Measurements from ENCODE around the gene KIAA1328.
"Not testable (repeated sequence)": the region's sequence is repeated elsewhere in the genome, so short reads cannot be mapped to it uniquely, and the experiment has no call there.

The KIAA1328 gene

DNA sequence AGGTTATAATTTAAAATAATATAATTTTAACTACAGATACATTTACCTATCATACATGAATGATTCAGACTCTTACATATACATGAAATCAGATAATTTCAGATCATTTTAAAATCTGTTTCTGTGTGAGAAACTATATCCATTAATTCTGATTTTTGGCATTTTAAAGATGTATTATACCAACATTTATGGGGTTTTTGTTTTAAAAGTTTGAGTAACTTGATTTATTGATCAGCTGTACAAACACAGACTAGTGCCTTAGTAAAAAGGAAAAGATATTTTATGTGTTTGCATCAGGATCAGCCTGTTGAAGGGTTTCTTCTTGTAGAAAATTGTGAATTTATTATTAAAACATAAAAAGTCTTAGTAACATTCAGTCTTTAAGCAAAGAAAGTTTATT lies 59.9 kb downstream of the KIAA1328 start:
- no peak for DNase-seq

DNA sequence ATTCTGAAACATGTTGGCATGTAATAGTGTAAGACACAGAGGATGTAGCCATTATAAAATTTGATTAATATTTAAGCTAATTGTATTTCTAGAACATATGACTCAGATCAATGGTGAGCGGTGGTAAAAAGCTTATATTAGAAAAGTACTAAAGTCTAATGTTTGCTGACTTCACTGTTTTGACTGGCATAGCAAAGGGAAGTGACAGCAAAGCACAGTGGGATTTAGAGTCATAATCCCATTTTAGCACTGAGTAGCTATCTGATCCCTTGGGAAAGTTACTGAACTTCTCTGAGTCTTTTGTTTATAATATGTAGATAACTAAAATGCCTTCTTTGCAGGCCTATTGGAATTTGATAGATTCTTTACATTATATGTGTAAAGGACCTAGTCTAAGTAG lies 60.4 kb downstream of the KIAA1328 start:
- DNase-seq = no peak

- DNase-seq = no peak
These were observed 60.8 kb downstream of the KIAA1328 start for GRCh38 chr18:36889742-36890141.

GRCh38 chr18:36890598-36890997 lies 61.7 kb downstream of the KIAA1328 start:
- no peak for DNase-seq

- DNase-seq = no peak
These were observed 64.3 kb downstream of the KIAA1328 start for GRCh38 chr18:36893227-36893626.

GRCh38 chr18:36895606-36896005 lies 66.7 kb downstream of the KIAA1328 start:
- no peak for DNase-seq

DNA sequence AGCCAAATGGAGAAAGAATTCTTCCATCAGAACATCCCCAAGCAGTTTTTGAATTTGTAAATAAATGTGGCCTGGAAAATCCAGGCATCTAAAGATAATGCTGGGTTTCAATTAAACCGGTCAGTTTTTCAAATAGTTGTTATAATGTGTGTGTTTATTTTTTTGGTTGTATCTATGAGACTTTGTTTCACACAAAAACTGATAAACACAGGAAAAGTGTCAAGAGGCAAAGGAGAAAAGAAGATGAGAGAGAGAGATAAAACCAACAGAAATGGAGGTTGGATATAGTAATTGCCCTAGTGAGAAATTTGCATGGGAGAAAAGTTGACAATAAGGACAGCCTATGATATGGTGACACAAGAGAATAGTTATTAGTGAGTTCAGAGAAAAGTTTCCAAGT lies 68.3 kb downstream of the KIAA1328 start:
- DNase-seq = no peak

DNA sequence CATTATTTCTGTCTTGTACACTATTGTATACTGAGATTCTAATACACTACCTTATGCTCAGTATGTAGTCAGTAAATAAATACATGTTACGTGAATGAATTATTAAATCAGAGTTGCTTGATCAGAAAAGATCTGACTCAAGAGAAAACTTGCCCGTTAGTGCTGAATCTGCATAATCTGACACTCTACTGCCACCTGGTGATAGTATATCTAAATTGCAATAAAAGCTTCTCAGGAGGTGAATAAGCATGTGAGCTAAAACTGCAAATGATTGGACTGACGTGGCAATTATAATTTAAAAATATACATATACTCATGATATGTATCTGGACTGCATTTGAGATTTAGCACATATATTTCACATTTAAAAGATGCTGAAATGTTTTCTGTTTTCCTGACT lies 70.4 kb downstream of the KIAA1328 start:
- DNase-seq = no peak

DNA sequence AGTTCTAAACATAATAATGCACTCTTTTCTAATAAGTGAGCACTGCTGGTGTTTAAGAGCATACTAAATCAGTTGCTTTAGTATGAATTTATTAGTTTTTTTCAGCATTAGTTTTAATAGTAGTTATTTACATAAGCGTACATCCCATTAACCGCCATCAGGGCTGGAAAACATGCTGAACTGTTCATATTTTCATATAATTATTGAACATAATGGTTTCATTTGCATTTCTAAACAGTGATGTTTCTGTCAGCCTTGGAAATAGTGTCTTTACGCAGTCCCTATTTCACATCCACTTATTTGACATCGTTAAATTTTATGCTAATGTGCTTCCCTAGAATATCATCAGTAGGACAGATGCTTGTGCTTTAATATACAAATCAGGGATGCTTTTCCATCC lies 71.5 kb downstream of the KIAA1328 start:
- no peak for DNase-seq

DNA sequence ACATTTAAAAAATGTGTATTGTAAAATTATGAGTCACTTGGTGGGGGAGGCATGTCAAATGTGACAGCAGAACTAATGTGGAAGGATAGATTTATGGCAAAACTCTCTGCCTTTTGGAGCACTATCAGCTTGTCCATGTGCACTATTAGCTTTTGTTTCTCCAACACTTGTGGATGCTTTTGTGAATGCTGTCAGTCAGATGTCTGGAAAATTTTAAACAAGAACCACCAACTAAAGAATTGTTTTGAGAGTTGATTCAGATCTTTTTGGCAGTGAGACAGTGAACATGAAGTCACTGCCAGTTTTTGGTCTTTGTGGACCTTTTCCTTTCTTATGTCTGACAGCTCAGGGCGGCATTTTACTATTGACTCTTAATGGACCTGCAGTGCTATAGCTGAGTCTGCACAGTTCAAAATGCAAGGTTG lies 72.4 kb downstream of the KIAA1328 start:
- no peak for DNase-seq

DNA sequence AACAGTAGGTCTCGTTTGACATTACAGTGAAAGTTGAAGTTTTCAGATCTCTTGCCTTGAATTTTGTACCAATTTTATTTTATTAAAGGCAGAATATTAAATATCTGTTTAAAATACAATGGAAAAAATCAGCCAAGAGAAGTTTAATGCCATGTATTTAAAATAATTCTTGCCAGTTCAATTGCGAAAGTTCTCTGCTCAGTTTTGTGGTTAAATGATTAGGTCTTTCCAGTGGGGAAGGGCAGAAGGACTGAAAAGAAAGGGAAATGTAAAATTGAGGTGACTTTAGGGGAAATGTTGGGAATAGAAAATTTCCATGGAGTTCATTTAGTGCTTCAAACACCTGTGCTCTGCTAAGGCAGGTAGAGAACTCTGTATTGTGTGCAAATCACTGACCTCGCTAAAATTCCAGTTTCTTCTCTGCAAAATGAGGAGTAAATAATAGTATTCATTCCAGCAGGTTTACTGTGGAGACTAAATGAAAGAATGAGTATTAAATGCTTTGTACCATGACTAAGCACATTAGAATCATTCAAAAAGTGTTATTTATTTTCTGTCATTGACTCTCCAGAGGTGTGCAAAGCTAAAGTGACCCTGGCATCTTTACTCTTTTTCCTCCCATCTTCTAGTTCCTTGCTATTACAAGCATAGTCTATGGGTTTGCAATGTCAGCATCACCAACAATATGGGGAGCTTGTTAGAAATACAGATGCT lies 74.4 kb downstream of the KIAA1328 start:
- no peak for DNase-seq

GRCh38 chr18:36905571-36905970 lies 76.6 kb downstream of the KIAA1328 start:
- no peak for DNase-seq

DNA sequence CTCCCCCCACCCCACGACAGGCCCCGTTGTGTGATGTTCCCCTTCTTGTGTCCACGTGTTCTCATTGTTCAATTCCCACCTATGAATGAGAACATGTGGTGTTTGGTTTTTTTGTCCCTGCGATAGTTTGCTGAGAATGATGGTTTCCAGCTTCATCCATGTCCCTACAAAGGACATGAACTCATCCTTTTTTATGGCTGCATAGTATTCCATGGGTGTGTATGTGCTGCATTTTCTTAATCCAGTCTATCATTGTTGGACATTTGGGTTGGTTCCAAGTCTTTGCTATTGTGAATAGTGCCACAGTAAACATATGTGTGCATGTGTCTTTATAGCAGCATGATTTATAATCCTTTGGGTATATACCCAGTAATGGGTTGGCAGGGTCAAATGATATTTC lies 80.4 kb downstream of the KIAA1328 start:
- not testable (repeated sequence) for DNase-seq

DNA sequence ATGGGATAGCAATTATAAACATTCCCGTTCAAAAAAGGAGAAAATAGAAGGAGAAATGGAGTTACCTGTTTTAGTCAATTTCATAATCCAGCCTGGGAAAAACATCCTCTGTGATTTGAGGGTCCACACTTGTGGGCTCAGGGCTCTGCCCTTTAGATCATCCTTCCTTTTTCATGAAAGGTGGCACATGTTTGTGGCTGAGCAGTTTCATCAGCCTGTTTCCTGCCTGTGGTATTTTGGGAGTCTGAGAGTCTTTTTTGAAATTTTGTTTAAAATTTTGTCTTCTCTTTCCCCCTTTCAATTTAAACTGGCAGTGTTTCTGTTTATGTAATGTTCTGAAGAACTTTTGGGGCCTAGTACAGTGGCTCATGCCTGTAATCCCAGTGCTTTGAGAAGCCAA lies 84.0 kb downstream of the KIAA1328 start:
- no peak for DNase-seq

- no peak for DNase-seq
These were observed 89.0 kb downstream of the KIAA1328 start for GRCh38 chr18:36917907-36918306.

DNA sequence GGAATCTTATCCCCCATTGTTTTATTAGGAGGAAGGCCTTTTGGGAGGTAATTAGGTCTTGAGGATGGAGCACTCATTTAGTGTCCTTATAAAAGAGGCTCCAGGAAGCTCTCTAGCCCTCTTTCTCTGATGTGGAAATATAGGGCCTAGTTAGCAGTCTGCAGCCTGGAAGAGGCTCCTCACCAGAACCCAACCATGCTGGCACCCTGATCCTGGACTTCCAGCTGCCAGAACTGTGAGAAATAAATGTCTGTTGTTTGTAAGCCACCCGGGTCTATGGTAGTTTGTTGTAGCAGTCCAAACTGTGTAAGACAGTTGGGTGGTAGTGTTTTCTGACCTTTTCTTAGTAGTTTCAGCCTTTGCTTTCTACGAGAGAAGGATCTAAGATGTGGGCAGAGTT lies 100.7 kb downstream of the KIAA1328 start:
- DNase-seq = no peak

DNA sequence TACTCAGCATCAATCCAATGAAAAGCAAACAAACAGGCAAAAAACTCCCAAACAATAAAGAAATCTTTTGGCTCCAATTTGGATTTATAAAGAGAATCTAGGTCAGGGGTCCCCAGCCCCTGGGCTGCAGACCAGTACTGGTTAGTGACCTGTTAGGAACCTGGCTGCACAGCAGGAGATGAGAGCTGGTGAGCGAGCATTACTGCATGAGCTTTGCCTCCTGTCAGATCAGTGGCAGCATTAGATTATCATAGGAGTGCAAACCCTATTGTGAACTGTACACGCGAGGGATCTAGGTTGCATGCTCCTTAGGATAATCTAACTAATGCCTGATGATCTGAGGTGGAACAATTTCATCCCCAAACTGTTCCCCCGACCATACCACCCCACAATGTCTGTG lies 102.2 kb downstream of the KIAA1328 start:
- DNase-seq = no peak

GRCh38 chr18:36933552-36933951 lies 104.6 kb downstream of the KIAA1328 start:
- no peak for DNase-seq

DNA sequence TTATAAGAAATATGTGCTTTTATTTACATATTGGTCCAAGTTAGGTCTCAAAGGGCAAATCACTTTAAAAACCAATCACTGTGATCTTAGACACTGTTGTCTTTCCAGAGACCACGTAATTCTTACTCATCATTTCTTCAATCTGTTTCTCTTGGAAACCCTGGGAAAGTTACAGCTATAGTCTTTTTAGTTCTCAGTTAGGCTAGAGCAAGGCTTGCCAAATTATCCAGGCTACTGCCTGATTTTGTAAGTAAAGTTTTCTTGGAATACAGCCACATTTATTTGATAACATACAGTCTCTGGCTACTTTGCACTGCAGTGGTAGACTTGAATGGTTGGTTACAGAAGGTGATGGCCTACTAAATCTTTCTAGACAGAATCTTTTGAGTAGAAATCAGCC lies 106.0 kb downstream of the KIAA1328 start:
- no peak for DNase-seq

DNA sequence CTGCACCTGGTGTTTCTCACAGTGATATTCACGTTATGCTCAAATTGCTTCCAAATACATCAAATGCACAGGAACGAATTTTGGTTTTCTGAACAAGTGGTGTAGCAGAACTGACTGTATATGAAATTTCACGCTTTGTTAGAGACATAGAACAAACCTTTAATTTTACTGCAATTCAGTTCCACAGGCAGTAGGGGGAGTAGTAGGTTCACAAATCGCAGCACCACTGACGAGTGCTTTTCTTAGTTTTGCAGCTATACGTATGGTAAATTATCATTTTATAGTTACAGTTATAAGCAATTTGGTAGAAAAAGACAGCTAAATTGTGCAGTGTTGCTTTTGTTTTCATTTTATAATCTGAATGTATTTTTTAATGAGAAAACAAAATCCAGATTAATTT lies 113.3 kb downstream of the KIAA1328 start:
- DNase-seq = no peak

- DNase-seq = no peak
These were observed 119.0 kb downstream of the KIAA1328 start for GRCh38 chr18:36947820-36948348.

- DNase-seq = no peak
These were observed 121.4 kb downstream of the KIAA1328 start for GRCh38 chr18:36950282-36950681.

- no peak for DNase-seq
These were observed 122.0 kb downstream of the KIAA1328 start for GRCh38 chr18:36950960-36951359.

DNA sequence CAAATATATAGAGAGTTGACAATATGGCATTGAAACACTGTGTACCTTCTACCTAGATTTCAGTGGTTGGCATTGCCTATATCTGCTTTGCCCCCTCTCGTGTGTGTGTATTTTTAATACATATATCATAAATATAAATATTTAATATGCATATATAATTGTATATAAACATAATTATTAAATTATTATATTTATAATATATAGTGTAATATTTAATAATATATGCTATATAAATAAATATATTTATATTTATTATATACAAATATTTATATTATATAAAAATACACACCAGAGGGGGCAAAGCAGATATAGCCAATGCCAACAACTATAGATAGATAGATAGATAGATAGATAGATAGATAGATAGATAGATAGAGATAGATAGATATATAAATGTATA lies 124.1 kb downstream of the KIAA1328 start:
- no peak for DNase-seq

DNA sequence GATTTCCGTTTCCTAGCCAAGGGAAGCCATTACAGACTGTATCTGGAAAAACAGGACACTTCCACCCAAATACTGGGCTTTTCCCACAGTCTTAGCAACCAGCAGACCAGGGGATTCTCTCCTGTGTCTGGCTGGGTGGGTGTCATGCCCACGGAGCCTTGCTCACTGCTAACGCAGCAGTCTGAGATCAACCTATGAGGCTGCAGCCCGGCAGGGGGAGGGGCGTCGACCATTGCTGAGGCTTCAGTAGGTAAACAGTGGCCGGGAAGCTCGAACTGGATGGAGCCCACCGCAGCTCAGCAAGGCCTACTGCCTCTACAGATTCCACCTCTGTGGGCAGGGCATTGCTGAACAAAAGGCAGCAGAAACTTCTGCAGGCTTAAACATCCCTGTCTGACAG lies 131.1 kb downstream of the KIAA1328 start:
- DNase-seq = no peak
